ENCODE data around the gene DHX35. TPM values are rescaled to one million over a fixed set of nuclear protein-coding genes. Genes with fewer than 3 reads are reported as not detected.

The DHX35 gene
- total RNA-seq, 4 donors from 2014 or later: 15.5 to 75.9 (median 17.7) TPM

DNA sequence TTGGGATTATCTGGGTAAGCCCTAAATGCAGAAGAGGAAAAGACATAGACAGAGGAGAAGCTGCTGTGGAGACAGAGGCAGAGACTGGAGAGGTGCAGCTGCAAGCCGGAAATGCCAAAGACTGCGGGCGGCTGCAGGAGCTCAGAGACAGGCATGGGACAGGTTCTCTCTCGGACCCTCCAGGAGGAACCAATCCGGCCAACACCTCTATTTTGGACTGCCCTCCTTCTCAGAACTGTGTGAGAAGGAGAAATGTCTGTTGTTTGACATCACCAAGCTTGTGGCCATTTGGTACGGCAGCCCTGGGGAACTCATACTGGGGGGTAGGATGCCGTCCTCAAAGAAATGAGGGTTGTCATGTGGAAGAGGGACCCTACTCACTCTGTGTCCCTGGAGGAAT, 95.0 kb downstream of the DHX35 start:
- intact Hi-C loops (cut with DNase I; ENCODE audit: low total_unique reads): no loop called here
- no peak overlapping the region for H3K4me3 ChIP-seq
- no peaks in the 10 kb centered on the region for H3K9me3 ChIP-seq
- WGBS, 2 donors (ENCODE audit: low coverage in 1 of 2): 72% methylated on average over 7 of the region's 7 CpGs; no CpG with 5 or more reads in 1 of the 2 donors
- H3K4me1 ChIP-seq: no peaks in the 10 kb centered on the region
- H3K27ac ChIP-seq: no peak overlapping the region
- in situ Hi-C loops (cut with MboI; ENCODE audit: low pct_ligation_motif_present in 1 of 4, low pct_unique_long_range_greater_than_20kb in 1 of 4, low sequenced_read_pairs in 3 of 4): no loop called here
- no peaks in the 10 kb centered on the region for H3K36me3 ChIP-seq
- DNase-seq: no peak
- TF ChIP-seq EP300 (IDR thresholded peaks at IDR 0.05; ENCODE audit: low read depth) (no peak), POLR2AphosphoS5 (IDR thresholded peaks at IDR 0.05) (no peak), POLR2A (IDR thresholded peaks at IDR 0.05) (no peak)
- TF ChIP-seq, protein P1, sequence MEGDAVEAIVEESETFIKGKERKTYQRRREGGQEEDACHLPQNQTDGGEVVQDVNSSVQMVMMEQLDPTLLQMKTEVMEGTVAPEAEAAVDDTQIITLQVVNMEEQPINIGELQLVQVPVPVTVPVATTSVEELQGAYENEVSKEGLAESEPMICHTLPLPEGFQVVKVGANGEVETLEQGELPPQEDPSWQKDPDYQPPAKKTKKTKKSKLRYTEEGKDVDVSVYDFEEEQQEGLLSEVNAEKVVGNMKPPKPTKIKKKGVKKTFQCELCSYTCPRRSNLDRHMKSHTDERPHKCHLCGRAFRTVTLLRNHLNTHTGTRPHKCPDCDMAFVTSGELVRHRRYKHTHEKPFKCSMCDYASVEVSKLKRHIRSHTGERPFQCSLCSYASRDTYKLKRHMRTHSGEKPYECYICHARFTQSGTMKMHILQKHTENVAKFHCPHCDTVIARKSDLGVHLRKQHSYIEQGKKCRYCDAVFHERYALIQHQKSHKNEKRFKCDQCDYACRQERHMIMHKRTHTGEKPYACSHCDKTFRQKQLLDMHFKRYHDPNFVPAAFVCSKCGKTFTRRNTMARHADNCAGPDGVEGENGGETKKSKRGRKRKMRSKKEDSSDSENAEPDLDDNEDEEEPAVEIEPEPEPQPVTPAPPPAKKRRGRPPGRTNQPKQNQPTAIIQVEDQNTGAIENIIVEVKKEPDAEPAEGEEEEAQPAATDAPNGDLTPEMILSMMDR (IDR thresholded peaks at IDR 0.05): no peak
- H3K27me3 ChIP-seq: no peaks in the 10 kb centered on the region

DNA sequence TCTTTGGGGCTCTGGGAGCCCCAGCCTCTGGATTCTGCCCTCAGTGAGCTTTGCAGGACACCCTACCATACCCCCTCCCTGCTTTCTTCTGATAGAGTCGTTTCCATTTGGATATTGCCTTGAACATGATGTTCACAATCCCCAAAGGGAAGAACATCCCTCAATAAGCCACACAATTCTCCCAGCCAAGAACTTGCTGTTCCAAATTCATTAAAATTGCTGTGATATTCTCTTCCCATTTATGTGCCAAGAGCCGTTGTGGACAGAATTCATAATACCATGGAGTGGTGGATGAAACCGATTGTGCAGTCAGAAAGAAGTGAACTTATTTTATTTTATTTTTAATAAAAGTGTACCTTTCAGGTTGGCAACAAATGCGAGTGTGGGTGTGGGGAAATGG, 95.8 kb downstream of the DHX35 start:
- no peak for DNase-seq
- intact Hi-C loops (cut with DNase I; ENCODE audit: low total_unique reads): no loop called here
- no peak overlapping the region for H3K27ac ChIP-seq
- no peaks in the 10 kb centered on the region for H3K4me1 ChIP-seq
- H3K27me3 ChIP-seq: no peaks in the 10 kb centered on the region
- no peaks in the 10 kb centered on the region for H3K9me3 ChIP-seq
- 76 to 85% methylated on average over 4 of the region's 4 CpGs for WGBS, 2 donors (ENCODE audit: low coverage in 1 of 2)
- no peaks in the 10 kb centered on the region for H3K36me3 ChIP-seq
- TF ChIP-seq POLR2A (IDR thresholded peaks at IDR 0.05): no peak
- TF ChIP-seq, protein P1 (IDR thresholded peaks at IDR 0.05): no peak
- no peak for TF ChIP-seq POLR2AphosphoS5 (IDR thresholded peaks at IDR 0.05)
- no peak for TF ChIP-seq EP300 (IDR thresholded peaks at IDR 0.05; ENCODE audit: low read depth)
- in situ Hi-C loops (cut with MboI; ENCODE audit: low pct_ligation_motif_present in 1 of 4, low pct_unique_long_range_greater_than_20kb in 1 of 4, low sequenced_read_pairs in 3 of 4): no loop called here
- no peak overlapping the region for H3K4me3 ChIP-seq

DNA sequence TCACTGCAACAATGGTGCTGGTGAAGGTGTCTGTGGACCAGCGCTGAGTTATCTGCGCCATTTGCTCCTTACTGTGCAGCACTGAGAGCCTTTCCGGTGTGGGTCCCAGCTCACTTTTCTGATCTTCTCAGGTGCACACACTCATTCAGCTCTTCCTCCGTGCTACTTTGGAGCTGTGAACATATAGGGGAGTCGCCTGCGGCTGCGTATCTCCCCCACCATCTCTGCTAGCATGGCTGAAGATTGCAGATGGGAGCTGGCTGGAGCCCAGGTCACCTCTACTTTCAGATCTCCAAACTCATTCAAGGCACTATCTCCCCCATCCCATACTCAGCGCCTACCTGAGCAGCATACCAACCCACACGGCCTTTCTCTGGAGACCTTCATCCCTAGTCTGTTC, 96.9 kb downstream of the DHX35 start:
- in situ Hi-C loops (cut with MboI; ENCODE audit: low pct_ligation_motif_present in 1 of 4, low pct_unique_long_range_greater_than_20kb in 1 of 4, low sequenced_read_pairs in 3 of 4) (no loop called here), intact Hi-C loops (cut with DNase I; ENCODE audit: low total_unique reads) (no loop called here)
- Histone ChIP-seq H3K36me3 (no peaks in the 10 kb centered on the region), H3K4me3 (no peak overlapping the region), H3K9me3 (no peaks in the 10 kb centered on the region), H3K4me1 (no peaks in the 10 kb centered on the region), H3K27me3 (no peaks in the 10 kb centered on the region), H3K27ac (no peak overlapping the region)
- TF ChIP-seq POLR2AphosphoS5 (IDR thresholded peaks at IDR 0.05) (no peak), POLR2A (IDR thresholded peaks at IDR 0.05) (no peak), EP300 (IDR thresholded peaks at IDR 0.05; ENCODE audit: low read depth) (no peak)
- TF ChIP-seq, protein P1 (IDR thresholded peaks at IDR 0.05): no peak
- WGBS, 2 donors (ENCODE audit: low coverage in 1 of 2): 86 to 92% methylated on average over 2 to 9 of the region's 9 CpGs
- no peak for DNase-seq

DNA sequence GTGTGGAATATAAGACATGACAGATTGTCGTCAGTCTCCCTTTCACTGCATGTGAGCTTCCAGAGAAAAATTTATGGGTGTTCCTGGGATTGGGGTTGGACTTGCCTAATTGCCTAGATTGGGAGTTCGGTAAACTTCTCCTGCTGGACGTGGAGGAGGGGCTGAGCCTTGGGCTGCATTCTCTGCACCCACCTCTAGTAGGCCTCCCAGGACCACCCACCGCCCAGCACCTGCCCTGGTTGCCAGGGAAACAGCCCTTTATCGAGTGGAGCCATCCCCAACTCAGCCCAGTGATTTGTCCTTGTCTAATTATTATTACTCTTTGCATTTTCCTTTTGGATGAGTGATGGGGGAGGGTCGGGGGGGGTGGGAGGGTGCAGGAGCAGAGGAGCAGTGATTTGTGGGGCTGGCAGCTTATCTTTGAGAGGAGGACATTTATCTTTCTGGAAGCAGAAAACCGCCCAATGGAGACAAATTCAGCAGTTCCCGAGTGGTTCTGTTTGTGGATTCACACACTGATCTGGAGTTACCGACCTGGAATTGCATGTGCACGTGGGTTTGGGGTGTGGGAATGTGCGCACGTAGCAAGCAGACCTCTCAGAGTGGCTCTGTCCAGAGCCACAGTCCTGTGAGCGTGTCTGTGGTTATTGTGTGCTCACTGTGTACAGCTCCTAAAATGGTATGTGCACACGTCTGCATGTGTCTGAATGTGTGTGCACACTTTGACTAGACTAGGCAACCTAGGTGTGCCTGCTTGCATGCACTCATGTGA, 104.5 kb downstream of the DHX35 start:
- in situ Hi-C loops (cut with MboI; ENCODE audit: low pct_ligation_motif_present in 1 of 4, low pct_unique_long_range_greater_than_20kb in 1 of 4, low sequenced_read_pairs in 3 of 4) (no loop called here), intact Hi-C loops (cut with DNase I; ENCODE audit: low total_unique reads) (no loop called here)
- Histone ChIP-seq H3K4me1 (no peaks in the 10 kb centered on the region), H3K36me3 (no peaks in the 10 kb centered on the region), H3K27me3 (peaks cover 18% of the 10 kb centered on the region), H3K4me3 (no peak overlapping the region), H3K27ac (no peak overlapping the region), H3K9me3 (no peaks in the 10 kb centered on the region)
- no peak for DNase-seq
- 35 to 66% methylated on average over 4 to 14 of the region's 14 CpGs for WGBS, 2 donors (ENCODE audit: low coverage in 1 of 2)
- TF ChIP-seq, protein P1 (IDR thresholded peaks at IDR 0.05): no peak
- TF ChIP-seq POLR2AphosphoS5 (IDR thresholded peaks at IDR 0.05) (no peak), EP300 (IDR thresholded peaks at IDR 0.05; ENCODE audit: low read depth) (no peak), POLR2A (IDR thresholded peaks at IDR 0.05) (no peak)
